GM21381 (cell line): ENCODE data around the gene INSC.

ENCODE experiments used
- ATAC-seq: cut with Tn5 transposase; IDR thresholded peaks from one replicate; pipeline ENCODE4 v1.9.1; 2021; ENCODE audit warnings: mild to moderate bottlenecking, moderate library complexity; ENCODE audit not compliant: unreplicated experiment

The INSC gene

GRCh38 chr11:15280393-15280792 lies 165.7 kb downstream of the INSC start:
- ATAC-seq, result no peak

- ATAC-seq, result no peak
These were observed 168.0 kb downstream of the INSC start for GRCh38 chr11:15282754-15283153.

- no peak for ATAC-seq
These were observed 171.7 kb downstream of the INSC start for GRCh38 chr11:15286465-15286864.

GRCh38 chr11:15288863-15289262 lies 174.1 kb downstream of the INSC start:
- ATAC-seq, result no peak

- no peak for ATAC-seq
These were observed 175.0 kb downstream of the INSC start for GRCh38 chr11:15289723-15290122.

GRCh38 chr11:15291885-15292284 lies 177.2 kb downstream of the INSC start:
- no peak for ATAC-seq

GRCh38 chr11:15293975-15294620 lies 179.4 kb downstream of the INSC start:
- no peak for ATAC-seq

- ATAC-seq, result no peak
These were observed 181.0 kb downstream of the INSC start for GRCh38 chr11:15295695-15296094.
